Activated effector memory CD4-positive, alpha-beta T cell treated with Interleukin-2 at 50 U/mL for 16 hours (primary cell): Measurements from ENCODE around the gene CYP4A11.
"Not testable (repeated sequence)": the region's sequence is repeated elsewhere in the genome, so short reads cannot be mapped to it uniquely, and the experiment has no call there.

ENCODE experiments used
- DNase-seq: peaks from one replicate; pipeline ENCODE4 v3.0.0-alpha.2; 2020

Gene CYP4A11

GRCh38 chr1:46903481-46903880 is 37.8 kb downstream of the CYP4A11 start:
- DNase-seq, result no peak

- no peak for DNase-seq
Measured at GRCh38 chr1:46900401-46900800, 40.9 kb downstream of the CYP4A11 start.

- DNase-seq, result not testable (repeated sequence)
Measured at GRCh38 chr1:46881656-46882055, 59.6 kb downstream of the CYP4A11 start.
